Measurements from ENCODE around the gene GEMIN7. TPM values are rescaled to one million over a fixed set of nuclear protein-coding genes. Genes with fewer than 3 reads are reported as not detected.

The GEMIN7 gene
- total and polyA plus RNA-seq, 2 experiments from 2014 or later = 49.6 to 90.5 TPM

DNA sequence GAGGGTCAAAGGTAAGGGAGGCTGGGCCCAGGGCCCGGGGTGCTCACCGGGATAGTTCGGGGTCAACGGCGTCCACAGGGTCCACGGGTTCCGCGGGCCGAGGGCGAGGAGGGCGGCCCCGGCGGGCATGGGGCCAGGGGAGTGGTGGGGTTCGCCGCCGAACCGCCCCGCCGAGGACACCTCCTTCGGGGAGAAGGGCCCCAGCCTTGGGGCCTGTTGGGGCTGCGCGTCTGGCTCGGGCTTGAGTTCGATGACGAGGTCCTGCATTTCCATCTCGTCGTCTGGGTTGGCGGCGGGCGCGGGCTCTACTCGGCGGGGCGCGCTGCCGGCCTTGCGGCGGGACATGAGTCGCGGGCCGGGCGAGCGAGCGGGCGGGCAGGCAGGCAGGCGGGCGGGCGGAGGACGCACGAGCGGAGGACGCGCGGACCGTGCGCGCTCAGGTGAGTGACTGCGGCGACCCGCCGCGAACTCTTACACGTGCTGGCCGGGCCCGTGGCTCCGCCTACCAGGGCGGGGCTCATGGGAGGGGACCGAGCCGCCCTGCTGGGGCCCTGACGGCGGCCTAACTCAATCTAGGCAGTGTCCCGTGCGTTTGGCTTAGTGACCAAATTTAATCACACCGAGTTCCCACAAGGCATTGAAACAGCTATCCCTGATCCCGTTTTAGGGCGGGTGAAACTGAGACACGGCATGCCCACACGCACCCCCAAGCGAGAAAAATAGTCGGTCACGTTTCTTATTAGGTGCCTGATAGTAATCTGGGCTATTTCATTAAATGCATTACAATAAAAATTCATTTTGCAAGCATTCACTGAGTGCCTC lies 2.8 kb upstream of the GEMIN7 start, which contains the start of gene ZNF296 (continued):
- TF ChIP-seq, protein P1, sequence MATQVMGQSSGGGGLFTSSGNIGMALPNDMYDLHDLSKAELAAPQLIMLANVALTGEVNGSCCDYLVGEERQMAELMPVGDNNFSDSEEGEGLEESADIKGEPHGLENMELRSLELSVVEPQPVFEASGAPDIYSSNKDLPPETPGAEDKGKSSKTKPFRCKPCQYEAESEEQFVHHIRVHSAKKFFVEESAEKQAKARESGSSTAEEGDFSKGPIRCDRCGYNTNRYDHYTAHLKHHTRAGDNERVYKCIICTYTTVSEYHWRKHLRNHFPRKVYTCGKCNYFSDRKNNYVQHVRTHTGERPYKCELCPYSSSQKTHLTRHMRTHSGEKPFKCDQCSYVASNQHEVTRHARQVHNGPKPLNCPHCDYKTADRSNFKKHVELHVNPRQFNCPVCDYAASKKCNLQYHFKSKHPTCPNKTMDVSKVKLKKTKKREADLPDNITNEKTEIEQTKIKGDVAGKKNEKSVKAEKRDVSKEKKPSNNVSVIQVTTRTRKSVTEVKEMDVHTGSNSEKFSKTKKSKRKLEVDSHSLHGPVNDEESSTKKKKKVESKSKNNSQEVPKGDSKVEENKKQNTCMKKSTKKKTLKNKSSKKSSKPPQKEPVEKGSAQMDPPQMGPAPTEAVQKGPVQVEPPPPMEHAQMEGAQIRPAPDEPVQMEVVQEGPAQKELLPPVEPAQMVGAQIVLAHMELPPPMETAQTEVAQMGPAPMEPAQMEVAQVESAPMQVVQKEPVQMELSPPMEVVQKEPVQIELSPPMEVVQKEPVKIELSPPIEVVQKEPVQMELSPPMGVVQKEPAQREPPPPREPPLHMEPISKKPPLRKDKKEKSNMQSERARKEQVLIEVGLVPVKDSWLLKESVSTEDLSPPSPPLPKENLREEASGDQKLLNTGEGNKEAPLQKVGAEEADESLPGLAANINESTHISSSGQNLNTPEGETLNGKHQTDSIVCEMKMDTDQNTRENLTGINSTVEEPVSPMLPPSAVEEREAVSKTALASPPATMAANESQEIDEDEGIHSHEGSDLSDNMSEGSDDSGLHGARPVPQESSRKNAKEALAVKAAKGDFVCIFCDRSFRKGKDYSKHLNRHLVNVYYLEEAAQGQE (IDR thresholded peaks at IDR 0.05; ENCODE audit: unreplicated experiment) = no peak
- no peak for TF ChIP-seq EZH2 (IDR thresholded peaks at IDR 0.05; ENCODE audit: low read depth, unreplicated experiment)
- no peak for TF ChIP-seq ZNF331 (CRISPR knock-in tag; IDR thresholded peaks at IDR 0.05; ENCODE audit: low read depth)
- TF ChIP-seq JUNB (IDR thresholded peaks at IDR 0.05; ENCODE audit: unreplicated experiment) = no peak

DNA sequence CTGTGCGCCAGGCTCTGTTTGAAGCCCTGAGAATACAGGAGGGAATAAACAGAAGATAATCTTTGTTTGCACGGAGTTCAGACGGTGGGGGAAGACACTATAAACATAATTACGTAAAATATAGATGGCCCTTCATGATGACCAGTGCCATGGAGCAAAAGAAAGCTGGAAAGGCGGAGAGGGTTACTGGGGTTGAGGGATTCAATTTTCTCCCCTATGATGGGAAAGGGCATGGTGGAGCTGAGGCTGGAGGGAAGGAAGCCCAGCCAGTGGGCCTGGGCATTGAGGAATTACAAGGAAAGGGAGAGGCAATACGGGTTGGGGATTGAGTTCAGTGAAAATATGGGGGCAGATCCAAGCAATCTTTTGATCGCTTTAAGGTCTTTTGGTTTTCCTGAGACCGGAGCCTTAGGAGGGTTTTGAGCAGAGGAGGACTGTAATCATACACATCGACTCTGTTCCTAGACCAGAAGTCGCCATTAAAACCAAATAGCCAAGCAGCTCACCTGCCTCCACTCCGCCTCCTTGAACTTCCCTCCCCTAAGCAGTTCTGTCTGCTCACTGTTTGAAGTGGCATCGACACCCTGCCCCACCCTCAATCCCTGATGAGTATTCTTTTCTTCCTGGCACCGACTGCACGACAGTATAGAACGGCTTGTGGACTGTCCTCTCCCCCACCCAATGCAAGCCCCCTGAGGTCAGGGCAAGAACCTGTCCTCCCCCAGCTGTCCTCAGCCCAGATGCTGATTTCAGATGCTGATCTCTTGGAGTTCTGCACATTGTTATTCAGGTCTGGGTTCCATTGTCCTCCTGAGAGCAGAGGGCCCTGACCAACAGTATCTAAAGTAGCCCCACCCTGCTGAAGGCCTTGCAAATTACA lies 2.0 kb upstream of the GEMIN7 start:
- Histone ChIP-seq H3K4me1 (ENCODE audit: insufficient read depth) (peaks cover 51% of the 10 kb centered on the region), H4K20me1 (replicated peaks; ENCODE audit: insufficient read depth) (peaks cover 14% of the 10 kb centered on the region), H2AFZ (peak overlapping the region; percentile 3; the same call in 1 of the 2 replicates), H3K27ac (ENCODE audit: low read depth) (peak overlapping the region; percentile 85), H3K4me2 (peak overlapping the region; percentile 98), H3K27me3 (ENCODE audit: insufficient read depth) (no peaks in the 10 kb centered on the region), H3K4me3 (peak overlapping the region; percentile 85), H3K36me3 (ENCODE audit: insufficient read depth) (no peaks in the 10 kb centered on the region; the same call in 1 of the 2 replicates), H3F3A (replicated peaks; ENCODE audit: low read depth) (peaks cover 41% of the 10 kb centered on the region), H3K9me2 (ENCODE audit: insufficient read depth) (no peaks in the 10 kb centered on the region), H3K79me2 (replicated peaks; ENCODE audit: insufficient read depth) (peaks cover 60% of the 10 kb centered on the region)
- peak; percentile 5 for ATAC-seq
- Mint-ChIP-seq H3K36me3 (ENCODE audit: low read depth) (peaks cover 18% of the 10 kb centered on the region), H3K4me3 (peak overlapping the region; percentile 85), H3K27me3 (ENCODE audit: insufficient read depth, low read depth, poor library complexity) (peaks cover 14% of the 10 kb centered on the region), H3K27ac (peak overlapping the region; percentile 20), H3K4me1 (peaks cover 42% of the 10 kb centered on the region), H3K9me3 (peaks cover 2% of the 10 kb centered on the region; the same call in 1 of the 3 replicates)
- peak; percentile 75 for DNase-seq (ENCODE audit: low spot score)
- TF ChIP-seq JUNB (IDR thresholded peaks at IDR 0.05; ENCODE audit: unreplicated experiment) (no peak), ZNF331 (CRISPR knock-in tag; IDR thresholded peaks at IDR 0.05; ENCODE audit: low read depth) (no peak), POLR2AphosphoS5 (IDR thresholded peaks at IDR 0.05; ENCODE audit: low read depth) (no peak), ZNF114 (CRISPR knock-in tag; IDR thresholded peaks at IDR 0.05) (no peak), NANOG (IDR thresholded peaks at IDR 0.05; ENCODE audit: borderline replicate concordance) (peak; percentile 40; the same call in 1 of the 2 replicates)
- TF ChIP-seq, protein P2, sequence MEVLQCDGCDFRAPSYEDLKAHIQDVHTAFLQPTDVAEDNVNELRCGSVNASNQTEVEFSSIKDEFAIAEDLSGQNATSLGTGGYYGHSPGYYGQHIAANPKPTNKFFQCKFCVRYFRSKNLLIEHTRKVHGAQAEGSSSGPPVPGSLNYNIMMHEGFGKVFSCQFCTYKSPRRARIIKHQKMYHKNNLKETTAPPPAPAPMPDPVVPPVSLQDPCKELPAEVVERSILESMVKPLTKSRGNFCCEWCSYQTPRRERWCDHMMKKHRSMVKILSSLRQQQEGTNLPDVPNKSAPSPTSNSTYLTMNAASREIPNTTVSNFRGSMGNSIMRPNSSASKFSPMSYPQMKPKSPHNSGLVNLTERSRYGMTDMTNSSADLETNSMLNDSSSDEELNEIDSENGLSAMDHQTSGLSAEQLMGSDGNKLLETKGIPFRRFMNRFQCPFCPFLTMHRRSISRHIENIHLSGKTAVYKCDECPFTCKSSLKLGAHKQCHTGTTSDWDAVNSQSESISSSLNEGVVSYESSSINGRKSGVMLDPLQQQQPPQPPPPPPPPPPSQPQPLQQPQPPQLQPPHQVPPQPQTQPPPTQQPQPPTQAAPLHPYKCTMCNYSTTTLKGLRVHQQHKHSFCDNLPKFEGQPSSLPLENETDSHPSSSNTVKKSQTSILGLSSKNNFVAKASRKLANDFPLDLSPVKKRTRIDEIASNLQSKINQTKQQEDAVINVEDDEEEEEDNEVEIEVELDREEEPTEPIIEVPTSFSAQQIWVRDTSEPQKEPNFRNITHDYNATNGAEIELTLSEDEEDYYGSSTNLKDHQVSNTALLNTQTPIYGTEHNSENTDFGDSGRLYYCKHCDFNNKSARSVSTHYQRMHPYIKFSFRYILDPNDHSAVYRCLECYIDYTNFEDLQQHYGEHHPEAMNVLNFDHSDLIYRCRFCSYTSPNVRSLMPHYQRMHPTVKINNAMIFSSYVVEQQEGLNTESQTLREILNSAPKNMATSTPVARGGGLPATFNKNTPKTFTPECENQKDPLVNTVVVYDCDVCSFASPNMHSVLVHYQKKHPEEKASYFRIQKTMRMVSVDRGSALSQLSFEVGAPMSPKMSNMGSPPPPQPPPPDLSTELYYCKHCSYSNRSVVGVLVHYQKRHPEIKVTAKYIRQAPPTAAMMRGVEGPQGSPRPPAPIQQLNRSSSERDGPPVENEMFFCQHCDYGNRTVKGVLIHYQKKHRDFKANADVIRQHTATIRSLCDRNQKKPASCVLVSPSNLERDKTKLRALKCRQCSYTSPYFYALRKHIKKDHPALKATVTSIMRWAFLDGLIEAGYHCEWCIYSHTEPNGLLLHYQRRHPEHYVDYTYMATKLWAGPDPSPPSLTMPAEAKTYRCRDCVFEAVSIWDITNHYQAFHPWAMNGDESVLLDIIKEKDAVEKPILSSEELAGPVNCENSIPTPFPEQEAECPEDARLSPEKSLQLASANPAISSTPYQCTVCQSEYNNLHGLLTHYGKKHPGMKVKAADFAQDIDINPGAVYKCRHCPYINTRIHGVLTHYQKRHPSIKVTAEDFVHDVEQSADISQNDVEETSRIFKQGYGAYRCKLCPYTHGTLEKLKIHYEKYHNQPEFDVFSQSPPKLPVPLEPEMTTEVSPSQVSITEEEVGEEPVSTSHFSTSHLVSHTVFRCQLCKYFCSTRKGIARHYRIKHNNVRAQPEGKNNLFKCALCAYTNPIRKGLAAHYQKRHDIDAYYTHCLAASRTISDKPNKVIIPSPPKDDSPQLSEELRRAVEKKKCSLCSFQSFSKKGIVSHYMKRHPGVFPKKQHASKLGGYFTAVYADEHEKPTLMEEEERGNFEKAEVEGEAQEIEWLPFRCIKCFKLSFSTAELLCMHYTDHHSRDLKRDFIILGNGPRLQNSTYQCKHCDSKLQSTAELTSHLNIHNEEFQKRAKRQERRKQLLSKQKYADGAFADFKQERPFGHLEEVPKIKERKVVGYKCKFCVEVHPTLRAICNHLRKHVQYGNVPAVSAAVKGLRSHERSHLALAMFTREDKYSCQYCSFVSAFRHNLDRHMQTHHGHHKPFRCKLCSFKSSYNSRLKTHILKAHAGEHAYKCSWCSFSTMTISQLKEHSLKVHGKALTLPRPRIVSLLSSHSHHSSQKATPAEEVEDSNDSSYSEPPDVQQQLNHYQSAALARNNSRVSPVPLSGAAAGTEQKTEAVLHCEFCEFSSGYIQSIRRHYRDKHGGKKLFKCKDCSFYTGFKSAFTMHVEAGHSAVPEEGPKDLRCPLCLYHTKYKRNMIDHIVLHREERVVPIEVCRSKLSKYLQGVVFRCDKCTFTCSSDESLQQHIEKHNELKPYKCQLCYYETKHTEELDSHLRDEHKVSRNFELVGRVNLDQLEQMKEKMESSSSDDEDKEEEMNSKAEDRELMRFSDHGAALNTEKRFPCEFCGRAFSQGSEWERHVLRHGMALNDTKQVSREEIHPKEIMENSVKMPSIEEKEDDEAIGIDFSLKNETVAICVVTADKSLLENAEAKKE (CRISPR knock-in tag; IDR thresholded peaks at IDR 0.05) = peak; percentile 81

All from GM23338 (cell line).